ENCODE data around the gene MTMR2.
A peak's percentile ranks its signal among the peaks of the same experiment; 100 is the strongest.
"Not testable (repeated sequence)": the region's sequence is repeated elsewhere in the genome, so short reads cannot be mapped to it uniquely, and the experiment has no call there.

MTMR2 gene

DNA sequence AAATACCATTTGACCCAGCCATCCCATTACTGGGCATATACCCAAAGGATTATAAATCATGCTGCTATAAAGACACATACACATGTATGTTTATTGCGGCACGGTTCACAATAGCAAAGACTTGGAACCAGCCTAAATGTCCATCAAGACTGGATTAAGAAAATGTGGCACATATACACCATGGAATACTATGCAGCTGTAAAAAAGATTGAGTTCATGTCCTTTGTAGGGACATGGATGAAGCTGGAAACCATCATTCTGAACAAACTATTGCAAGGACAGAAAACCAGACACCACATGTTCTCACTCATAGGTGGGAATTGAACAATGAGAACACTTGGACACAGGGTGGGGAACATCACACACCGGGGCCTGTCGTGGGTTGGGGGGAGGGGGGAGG lies 112.9 kb downstream of the MTMR2 start:
- not testable (repeated sequence) for DNase-seq (ENCODE audit: low read depth)

DNA sequence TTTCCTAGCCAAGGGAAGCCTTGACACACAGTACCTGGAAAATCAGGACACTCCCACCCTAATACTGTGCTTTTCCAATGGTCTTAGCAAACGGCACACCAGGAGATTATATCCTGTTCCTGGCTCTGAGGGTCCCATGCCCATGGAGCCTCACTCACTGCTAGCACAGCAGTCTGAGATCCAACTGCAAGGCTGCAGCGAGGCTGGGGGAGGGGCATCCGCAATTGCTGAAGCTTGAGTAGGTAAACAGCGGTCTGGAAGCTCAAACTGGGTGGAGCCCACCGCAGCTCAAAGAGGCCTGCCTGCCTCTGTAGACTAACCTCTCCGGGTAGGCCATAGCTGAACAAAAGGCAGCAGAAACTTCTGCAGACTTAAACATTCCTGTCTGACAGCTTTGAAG lies 117.4 kb downstream of the MTMR2 start:
- not testable (repeated sequence) for DNase-seq (ENCODE audit: low read depth)

DNA sequence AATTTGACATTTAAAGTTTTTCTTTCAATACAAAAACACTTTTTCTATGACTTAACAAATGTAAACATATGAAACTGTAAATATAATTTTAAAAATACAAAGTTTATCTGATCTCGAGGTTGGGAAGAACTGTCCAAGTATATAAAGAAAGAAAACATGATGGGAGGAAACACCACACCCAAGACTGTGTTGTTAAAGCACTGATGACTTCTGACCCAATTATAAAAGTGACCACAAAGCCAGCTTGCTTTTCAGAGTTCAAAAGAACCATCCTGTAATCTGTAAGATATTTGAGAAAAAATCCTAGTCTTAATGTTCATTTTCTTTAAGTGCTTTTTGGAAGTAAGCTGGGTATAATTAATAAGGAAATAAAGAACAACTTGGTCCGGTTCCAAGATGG lies 118.0 kb downstream of the MTMR2 start:
- no peak for DNase-seq (ENCODE audit: low read depth)

DNA sequence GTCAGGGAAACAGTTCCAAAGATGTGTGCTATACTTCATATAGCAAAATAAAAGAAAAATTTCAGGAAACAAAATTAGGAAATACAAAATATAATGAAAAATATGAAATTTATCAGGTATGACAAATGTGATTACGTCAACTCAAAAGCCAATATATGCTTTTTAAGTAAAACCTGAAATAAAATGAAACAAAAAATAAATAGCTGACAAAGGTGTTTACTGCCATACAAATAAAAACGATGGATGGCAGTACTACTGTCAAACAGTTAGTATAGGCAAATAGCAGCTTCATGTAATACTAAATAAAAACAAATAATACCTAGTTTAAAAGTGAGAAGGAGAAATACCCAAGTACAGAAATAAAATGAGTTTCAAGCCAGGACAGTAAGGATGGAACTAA lies 119.9 kb downstream of the MTMR2 start:
- no peak for DNase-seq (ENCODE audit: low read depth)

DNA sequence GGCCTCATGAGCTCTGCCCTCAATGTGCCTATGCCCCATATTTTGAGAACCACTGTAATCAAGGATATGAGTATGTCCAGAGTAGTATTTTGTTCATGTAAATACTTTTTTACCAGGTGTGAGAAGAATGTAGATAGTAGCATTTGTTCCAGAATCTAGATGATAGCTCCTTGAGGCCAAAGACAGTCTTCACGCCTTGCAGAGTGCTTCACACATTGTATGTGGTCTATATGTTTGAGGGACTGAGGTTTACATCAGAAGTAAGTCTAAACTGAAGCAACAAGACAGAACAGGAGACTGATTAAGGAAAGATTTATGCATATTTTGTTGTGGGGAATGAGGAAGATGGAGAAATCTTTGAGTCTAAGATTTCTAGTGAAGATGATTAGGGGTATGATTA lies 121.1 kb downstream of the MTMR2 start:
- no peak for DNase-seq (ENCODE audit: low read depth)

DNA sequence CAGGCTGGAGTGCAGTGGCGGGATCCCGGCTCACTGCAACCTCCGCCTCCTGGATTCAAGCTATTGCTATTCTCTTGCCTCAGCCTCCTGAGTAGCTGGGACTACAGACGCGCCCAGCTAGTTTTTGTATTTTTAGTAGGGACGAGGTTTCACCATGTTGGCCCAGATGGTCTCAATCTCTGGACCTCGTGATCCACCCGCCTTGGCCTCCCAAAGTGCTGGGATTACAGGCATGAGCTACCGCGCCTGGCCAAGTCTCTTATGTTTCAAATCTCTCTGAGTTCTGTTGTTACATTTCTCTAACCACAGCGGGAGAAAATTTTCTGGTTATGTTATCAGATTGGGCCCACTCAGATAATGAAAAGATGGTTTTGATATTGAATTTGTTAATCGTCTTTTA lies 123.5 kb downstream of the MTMR2 start:
- DNase-seq (ENCODE audit: low read depth) = no peak

DNA sequence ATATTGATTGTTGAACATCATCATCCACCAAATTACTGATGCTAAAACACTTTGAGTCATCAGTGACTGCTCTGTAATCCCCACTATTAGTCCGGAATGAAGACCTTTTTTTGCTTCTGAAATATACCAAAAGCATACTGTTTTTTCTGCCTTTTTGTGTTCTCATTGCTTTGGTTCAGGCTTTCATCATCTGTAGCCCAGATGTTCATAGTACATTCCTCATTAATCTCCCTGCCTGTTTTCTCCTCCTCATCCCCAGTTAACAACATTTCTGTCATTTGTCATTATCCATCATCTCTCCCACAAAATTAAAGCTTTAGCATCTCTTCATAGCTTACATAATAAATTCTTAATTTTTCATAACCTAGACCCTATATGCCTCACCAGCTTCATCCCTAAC lies 124.4 kb downstream of the MTMR2 start:
- no peak for DNase-seq (ENCODE audit: low read depth)

DNA sequence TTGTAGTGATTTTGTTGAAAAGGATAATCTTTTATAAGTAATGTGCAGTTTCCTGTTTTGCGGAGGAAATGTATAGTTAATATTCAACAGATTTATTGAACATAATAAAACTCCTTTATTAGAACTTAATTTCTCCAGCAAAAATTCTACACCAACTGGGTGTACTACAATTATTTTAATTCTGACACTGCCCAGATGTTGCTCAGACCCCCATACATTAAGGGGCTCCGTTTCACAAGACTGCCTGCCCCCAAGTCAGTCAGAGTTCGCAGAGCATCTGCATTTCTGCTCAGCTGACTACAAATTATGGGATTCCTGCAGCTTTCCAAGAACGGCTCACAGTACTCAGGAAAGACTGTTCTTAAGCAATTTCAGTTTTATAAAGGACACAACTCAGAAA lies 127.4 kb downstream of the MTMR2 start:
- no peak for DNase-seq (ENCODE audit: low read depth)

DNA sequence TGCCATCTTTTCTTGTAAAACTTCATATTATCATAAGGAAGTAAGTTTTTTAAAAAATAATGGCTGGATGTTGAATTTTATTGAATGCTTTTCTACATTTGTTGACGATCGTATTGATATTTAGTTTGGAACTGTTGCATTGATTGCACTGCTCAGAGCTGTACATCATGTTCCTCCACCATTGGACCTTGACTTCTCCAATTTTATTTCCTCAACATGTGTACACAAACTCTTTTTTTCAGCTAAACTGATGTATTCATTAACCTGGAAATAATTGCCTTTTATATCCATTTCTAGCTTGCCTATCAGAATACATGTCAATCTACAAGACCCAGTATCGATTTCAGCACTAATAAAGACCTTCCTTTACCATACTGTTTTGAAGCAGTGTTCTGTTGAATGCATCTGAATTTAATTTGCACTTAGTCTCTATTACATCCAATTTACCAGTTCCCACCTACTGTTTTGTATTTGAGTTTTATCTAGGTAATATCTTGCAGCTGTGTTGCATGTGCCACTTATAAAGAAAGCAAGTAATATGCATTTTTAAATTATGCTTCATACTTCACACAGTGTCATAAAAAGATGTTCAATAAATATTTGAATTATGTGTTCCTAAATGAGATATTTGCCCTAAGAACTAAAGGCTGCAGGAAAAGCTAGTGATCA lies 128.1 kb downstream of the MTMR2 start:
- DNase-seq (ENCODE audit: low read depth) = no peak

DNA sequence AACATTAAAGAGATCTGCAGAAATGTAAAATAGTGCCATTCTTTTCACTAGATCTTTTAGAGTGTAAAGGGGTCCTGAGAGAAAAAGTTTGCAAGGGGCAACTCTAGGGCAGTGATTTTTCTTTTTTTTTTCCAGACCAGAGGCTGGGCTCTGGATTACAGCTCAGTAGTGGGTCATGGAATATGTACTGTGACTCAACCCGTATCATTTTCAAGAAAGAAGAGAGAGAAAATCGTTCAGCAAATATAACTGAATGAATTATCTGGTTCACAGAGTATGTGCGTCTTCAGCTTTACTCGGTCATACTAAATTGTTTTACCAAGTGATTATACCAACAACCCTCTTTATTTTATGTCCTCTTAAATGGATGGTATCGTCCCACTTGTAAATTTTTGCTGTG lies 129.8 kb downstream of the MTMR2 start:
- peak; percentile 56 for DNase-seq (ENCODE audit: low read depth)

DNA sequence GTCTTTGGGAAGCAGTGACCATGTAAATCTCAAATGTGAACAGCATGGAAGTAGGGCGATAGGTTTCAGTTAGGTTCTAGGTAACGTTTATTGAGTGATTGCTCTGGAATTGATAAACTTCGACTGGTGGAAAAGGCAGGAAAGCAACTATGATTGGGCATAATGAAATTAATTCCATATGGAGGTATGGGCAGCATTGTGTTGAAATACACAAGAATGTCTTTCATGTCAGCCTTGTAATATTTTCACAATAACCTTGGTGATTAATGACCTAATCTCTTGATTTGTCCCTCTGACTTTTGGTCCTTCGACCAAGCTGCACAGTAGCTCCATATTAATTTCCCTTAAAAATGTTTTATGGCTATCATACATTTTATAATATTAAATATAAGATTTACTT lies 130.8 kb downstream of the MTMR2 start:
- peak; percentile 74 for DNase-seq (ENCODE audit: low read depth)

DNA sequence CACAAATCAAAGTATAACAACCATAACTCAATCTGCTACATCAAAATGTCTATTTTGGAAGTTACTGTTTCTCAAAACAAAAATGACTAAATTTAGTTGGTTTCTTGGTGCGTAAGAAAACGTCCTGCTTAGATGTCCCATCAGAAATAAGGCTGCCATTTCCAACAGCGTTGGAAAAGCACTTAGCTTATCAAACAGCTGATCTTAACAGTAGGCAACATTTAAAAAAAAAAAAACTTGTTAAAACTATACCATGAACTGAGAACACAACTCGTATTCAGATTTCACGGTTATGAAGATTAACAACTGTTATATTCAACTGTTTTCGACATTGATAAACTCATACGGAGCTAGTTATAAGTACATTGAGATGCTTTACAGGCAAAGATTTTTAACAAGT lies 131.2 kb downstream of the MTMR2 start:
- no peak for DNase-seq (ENCODE audit: low read depth)

DNA sequence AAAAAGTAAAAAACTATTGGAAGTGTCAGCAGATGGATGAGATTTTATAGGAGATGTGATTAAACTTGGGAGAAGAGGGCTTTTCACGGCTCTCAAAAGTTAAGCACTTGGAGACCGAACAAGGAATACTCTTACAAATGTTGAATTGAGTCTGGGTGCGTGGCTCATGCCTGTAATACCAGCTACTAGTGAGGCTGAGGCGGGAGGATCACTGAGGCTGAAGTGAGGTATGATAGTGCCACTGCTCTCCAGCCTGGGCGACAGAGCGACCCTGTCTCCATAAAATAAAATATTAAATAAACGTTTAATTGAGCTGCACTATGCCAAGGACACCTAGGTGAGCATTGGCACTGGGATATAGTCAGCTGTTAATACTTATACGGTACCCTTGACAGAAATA lies 131.7 kb downstream of the MTMR2 start:
- no peak for DNase-seq (ENCODE audit: low read depth)

DNA sequence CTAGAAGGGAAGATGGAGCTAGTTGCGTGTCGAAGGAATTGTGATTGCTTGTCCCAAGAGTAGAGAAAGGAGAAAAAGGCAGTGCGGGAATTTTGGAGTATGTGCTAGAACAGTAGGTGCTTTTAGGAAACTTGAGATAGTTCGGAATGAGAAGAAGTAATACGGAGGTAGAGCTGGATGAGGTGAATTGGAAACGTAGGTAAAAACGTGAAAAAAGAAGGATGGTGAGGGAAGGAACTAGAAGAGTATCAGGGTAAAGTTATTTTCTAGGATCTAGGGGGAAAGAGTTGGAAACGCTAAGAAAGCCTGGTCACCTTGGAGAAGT lies 132.2 kb downstream of the MTMR2 start:
- no peak for DNase-seq (ENCODE audit: low read depth)

DNA sequence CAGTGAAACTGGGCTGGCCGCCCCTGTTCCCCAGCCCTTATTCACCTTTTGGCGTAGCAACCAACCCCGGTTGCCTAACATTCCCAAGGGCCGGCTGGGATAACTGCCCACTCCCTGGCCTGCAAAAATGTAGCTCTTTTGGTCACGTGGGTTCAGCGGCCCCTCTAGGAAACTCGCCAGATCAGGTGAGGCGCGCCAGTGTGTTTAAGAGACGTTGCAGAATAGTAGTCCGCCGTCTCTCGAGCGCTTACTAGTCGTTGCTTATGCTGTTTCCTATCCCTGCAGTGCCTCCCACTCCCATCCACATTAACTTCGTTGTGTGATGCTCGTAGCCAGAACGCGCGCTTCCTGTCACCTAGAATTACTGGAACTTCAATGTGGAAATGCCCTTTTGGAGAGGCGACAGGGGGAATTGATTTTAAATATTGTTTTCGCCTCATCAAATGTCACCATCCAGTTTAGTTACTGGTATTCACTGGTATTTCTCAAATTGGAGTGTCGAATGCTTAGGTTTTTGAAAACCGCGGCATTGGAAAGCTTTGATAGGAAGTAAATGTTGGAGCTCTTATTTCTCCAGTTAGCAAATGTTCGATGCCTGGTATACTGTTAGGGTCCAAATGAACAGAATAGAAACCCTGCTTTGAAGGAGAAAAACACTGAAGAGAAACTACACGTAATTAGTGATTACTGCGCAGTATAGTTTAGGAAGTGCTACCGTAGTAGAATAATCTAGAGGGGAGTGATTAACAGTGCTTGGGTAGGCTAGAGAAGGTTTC lies 132.8 kb downstream of the MTMR2 start:
- peak; percentile 61 for DNase-seq (ENCODE audit: low read depth)

DNA sequence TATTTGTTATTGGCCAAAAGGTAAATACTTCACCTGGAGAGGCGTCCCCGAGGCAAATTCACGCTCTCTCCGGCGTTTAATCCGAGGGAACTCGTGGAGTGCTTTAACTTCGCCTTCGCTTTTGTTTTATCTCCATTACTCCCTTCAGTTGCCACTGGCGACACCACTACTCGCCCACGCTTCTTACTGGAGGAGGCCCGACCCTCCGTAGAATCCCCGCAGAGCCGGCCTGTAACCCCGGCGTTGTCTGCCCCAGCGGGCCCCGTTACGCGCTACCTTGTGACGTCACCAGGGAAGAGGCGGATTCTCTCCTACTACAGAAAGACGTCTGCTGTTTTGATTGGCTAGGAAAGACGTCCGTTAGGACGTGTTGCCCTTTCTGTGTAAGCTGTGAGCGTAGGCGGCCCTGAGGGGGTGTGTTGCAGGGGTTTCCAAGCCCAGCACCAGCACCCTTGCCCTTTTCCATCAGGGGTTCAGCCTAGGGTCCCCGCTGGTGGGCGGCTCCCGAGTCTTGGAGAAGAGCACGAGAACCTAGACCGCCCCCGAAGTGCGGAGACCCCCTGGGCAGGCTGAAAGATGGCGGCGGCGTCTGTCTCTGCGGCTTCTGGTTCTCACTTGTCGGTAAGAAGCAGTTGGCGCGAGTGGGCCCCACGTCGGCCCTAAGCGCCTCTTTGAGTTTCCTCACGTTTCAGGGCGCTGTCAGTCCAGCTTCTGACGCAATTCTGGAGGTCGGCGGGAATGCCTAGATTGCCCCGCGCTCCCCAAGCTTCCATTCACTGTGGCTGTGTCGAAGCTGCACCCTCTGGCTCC lies 133.6 kb downstream of the MTMR2 start, which contains the start of gene CEP57:
TSS of gene CEP57 (plus strand) at position 376 of the 810 bp plus-strand sequence. CDS start at position 577, 201 bp downstream.
- DNase-seq (ENCODE audit: low read depth) = peak; percentile 98

DNA sequence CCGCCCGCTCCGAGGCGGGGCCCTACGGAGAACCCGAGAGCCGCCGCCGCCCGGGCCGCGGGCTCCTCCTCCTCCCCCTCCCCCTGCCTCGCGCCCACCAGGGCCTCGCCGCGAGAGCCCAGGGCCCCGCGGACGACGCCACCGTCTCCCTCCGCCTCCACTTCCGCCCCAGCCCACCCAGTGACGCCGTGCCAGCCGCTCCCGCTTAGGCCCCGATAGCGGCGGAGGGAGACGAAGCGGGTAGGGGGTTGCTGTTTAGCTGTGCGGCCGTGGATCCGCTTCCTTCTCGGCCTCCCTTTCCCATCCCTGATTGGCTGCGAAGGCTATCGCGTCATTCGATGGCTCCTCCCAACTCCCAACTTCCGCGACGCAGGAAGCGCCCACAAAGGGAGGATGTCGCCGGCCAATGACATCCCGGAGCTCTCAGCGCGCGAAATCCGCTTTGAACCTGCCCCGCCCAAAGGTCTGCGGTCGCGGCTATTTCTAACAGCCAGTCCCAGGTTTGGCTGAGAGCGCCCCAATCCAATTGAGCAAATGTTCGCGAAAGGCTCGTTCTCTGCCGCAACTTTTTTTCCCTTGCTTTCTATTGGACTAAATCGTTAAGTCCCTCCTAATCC lies 134.3 kb downstream of the MTMR2 start, which contains the start of gene FAM76B:
TSS of gene FAM76B (minus strand) at position 277 of the 617 bp plus-strand sequence. CDS start 304 bp downstream, outside the sequence.
- peak; percentile 98 for DNase-seq (ENCODE audit: low read depth)

DNA sequence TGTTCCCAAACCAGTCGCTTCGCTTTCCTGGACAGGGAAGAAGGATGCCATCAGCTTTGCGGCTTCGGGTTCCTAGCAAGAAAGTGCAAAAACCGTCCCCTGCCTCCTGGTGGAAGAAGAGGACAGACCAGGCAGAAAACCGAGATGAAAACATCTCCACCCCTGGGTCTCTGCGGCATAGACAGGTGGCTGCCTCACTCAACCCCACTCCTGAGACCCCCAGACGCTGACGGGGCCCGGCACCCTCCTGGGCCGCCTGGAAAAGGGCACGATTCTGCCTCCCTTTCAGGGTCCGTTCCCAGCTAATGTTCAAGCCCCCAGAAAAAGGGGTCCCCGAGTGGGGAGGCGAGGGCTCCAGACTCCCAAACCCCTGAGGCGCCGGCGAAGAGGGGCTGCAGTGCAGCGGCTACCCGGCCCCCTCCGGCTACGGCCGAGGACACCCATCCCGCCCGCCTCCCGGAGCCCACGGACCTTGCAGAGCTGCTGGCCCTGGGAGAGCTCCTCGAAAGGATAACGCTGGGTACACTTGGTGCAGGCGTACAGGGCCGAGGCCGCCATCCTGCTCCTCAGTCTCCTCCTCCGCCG lies 134.9 kb downstream of the MTMR2 start:
- DNase-seq (ENCODE audit: low read depth) = peak; percentile 16

Measured in fibroblast of gingiva (primary cell).